Neutrophil (primary cell): Measurements from ENCODE around the gene NBEA.

ENCODE experiments used
- H3K27ac ChIP-seq: fragments of 200-600 bp; sonication (generic); 2 replicates; pipeline ENCODE4 v1.5.1; 2016; ENCODE audit warnings: mild to moderate bottlenecking, moderate library complexity
- H3K27me3 ChIP-seq: fragments of 200-600 bp; sonication (generic); 2 replicates; pipeline ENCODE4 v1.6.0; 2016; ENCODE audit warnings: mild to moderate bottlenecking
- H3K36me3 ChIP-seq: fragments of 200-600 bp; sonication (generic); 2 replicates; pipeline ENCODE4 v1.5.1; 2017
- H3K4me1 ChIP-seq, 2 experiments: fragments of 200-600 bp in 1 of 2; sonication (generic) in 1 of 2; 1 replicate in 1 of 2; 2 replicates in 1 of 2; pipeline versions ENCODE4 v1.5.1 to v1.6.1; 2013 to 2016; ENCODE audit warnings: low read depth in 1 of 2, low read length in 1 of 2, mild to moderate bottlenecking in 1 of 2, moderate library complexity in 1 of 2; ENCODE audit not compliant: control insufficient read depth in 1 of 2, insufficient read depth in 1 of 2
- H3K4me3 ChIP-seq, 2 experiments: fragments of 200-600 bp in 1 of 2; sonication (generic) in 1 of 2; 1 replicate in 1 of 2; 2 replicates in 1 of 2; pipeline ENCODE4 v1.5.1; 2013 to 2016; ENCODE audit warnings: low read depth in 1 of 2, low read length in 1 of 2, mild to moderate bottlenecking in 1 of 2, moderate library complexity in 1 of 2
- H3K9me3 ChIP-seq: fragments of 200-600 bp; sonication (generic); 2 replicates; pipeline ENCODE4 v1.5.1; 2016
- CTCF ChIP-seq: fragments of 200-600 bp; sonication (generic); IDR thresholded peaks from 2 replicates; pipeline ENCODE4 v1.5.1; 2016; ENCODE audit warnings: antibody characterized with exemption

The NBEA gene

DNA sequence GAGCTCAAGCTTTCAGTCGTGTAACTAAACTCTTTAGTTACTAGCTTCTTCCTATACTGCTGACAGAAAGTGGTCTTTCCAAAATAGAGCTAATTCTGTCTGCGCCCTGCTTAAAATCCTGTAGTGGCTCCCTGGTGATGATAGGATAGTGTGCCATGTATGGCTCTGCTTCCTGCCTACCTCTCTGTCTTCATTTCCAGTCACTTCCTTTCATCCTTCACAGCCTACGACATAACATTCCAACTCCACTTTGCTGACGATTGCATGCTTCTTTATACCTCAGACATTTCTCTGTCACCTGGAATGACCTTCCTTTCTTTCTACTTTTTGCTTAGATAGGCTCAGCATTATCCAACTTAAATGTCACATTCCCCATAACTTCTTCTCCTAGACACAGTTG lies 343.6 kb downstream of the NBEA start:
- no peaks in the 10 kb centered on the region for H3K36me3 ChIP-seq
- no peak for TF ChIP-seq CTCF
- no peaks in the 10 kb centered on the region for H3K4me1 ChIP-seq
- H3K9me3 ChIP-seq = no peaks in the 10 kb centered on the region
- H3K4me3 ChIP-seq = no peak overlapping the region
- H3K27ac ChIP-seq = no peak overlapping the region
- no peaks in the 10 kb centered on the region for H3K27me3 ChIP-seq

GRCh38 chr13:35292329-35292728 lies 350.3 kb downstream of the NBEA start:
- Histone ChIP-seq H3K4me3 (no peak overlapping the region), H3K9me3 (no peaks in the 10 kb centered on the region), H3K27me3 (no peaks in the 10 kb centered on the region), H3K36me3 (no peaks in the 10 kb centered on the region), H3K27ac (no peak overlapping the region), H3K4me1 (no peaks in the 10 kb centered on the region)
- no peak for TF ChIP-seq CTCF

GRCh38 chr13:35293579-35294226 lies 351.6 kb downstream of the NBEA start:
- no peaks in the 10 kb centered on the region for H3K36me3 ChIP-seq
- H3K9me3 ChIP-seq = no peaks in the 10 kb centered on the region
- H3K27ac ChIP-seq = no peak overlapping the region
- no peak for TF ChIP-seq CTCF
- H3K27me3 ChIP-seq = no peaks in the 10 kb centered on the region
- no peak overlapping the region for H3K4me3 ChIP-seq
- H3K4me1 ChIP-seq = no peaks in the 10 kb centered on the region

DNA sequence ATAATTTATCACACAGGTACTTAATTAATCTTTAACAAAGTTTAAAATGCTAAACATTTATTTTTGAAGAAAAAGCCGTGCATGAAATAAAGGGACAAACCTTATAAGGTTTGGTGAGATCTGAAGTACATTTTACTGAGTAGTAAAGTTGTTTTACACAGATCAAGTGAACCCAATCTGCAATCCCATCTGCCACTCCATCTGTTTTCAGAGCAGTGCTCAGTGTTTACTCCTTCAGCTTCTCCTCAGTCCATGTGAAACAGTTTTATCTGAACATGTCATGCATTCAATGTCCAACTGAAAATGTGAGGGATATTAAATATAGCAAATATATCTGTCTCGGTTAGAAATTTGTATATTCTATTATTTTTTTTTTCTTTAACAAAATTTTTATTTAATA lies 367.6 kb downstream of the NBEA start:
- no peaks in the 10 kb centered on the region for H3K9me3 ChIP-seq
- TF ChIP-seq CTCF = no peak
- no peaks in the 10 kb centered on the region for H3K27me3 ChIP-seq
- no peak overlapping the region for H3K27ac ChIP-seq
- H3K4me3 ChIP-seq = no peak overlapping the region
- H3K36me3 ChIP-seq = no peaks in the 10 kb centered on the region
- no peaks in the 10 kb centered on the region for H3K4me1 ChIP-seq

GRCh38 chr13:35332134-35332533 lies 390.1 kb downstream of the NBEA start:
- no peaks in the 10 kb centered on the region for H3K36me3 ChIP-seq
- TF ChIP-seq CTCF = no peak

More at GRCh38 chr13:35332134-35332533, 390.1 kb downstream of the NBEA start:
- H3K27ac ChIP-seq = no peak overlapping the region
- no peaks in the 10 kb centered on the region for H3K27me3 ChIP-seq
- no peak overlapping the region for H3K4me3 ChIP-seq
- no peaks in the 10 kb centered on the region for H3K9me3 ChIP-seq
- no peaks in the 10 kb centered on the region for H3K4me1 ChIP-seq
